Activated CD8-positive, alpha-beta T cell treated with anti-CD3 and anti-CD28 coated beads for 36 hours (primary cell): ENCODE results near the gene GRM4. TPM values are rescaled to one million over a fixed set of nuclear protein-coding genes. Genes with fewer than 3 reads are reported as not detected.

Source experiments
- ATAC-seq: fragments of 200-7000 bp; cut with Tn5 transposase; one replicate; pipeline ENCODE4 v1.10.0; 2021; ENCODE audit warnings: mild to moderate bottlenecking, moderate library complexity
- CTCF ChIA-PET: fragments of 350-600 bp; sonication (Branson Sonifier 250); formaldehyde crosslinking; loops from one replicate; lab custom pipeline; 2021; ENCODE audit warnings: antibody characterized with exemption; lab: Charles Lee
- POLR2A ChIA-PET: fragments of 350-600 bp; sonication (Branson Sonifier 250); formaldehyde crosslinking; loops from one replicate; lab custom pipeline; 2021; ENCODE audit warnings: antibody characterized with exemption; lab: Charles Lee
- DNase-seq: peaks from one replicate; pipeline ENCODE4 v3.0.0-alpha.2; 2020
- H3K27ac Mint-ChIP-seq: one replicate; pipeline ENCODE4 v1.8.0; 2021; ENCODE audit warnings: mild to moderate bottlenecking, mixed read lengths
- H3K27me3 Mint-ChIP-seq: one replicate; pipeline ENCODE4 v1.8.0; 2021; ENCODE audit warnings: mixed read lengths
- H3K36me3 Mint-ChIP-seq: one replicate; pipeline ENCODE4 v1.8.0; 2021; ENCODE audit warnings: low read depth, mixed read lengths
- H3K4me1 Mint-ChIP-seq: one replicate; pipeline ENCODE4 v1.8.0; 2021; ENCODE audit warnings: low read depth, mixed read lengths
- H3K4me3 Mint-ChIP-seq: one replicate; pipeline ENCODE4 v1.8.0; 2021; ENCODE audit warnings: mild to moderate bottlenecking, moderate library complexity, mixed read lengths
- H3K9me3 Mint-ChIP-seq: one replicate; pipeline ENCODE4 v1.8.0; 2021; ENCODE audit warnings: mixed read lengths
- CTCF ChIP-seq: fragments of 200-600 bp; IDR thresholded peaks from one replicate; pipeline ENCODE4 v1.8.0; 2022; ENCODE audit warnings: antibody characterized with exemption, mild to moderate bottlenecking
- intact Hi-C: fragments of 100-400 bp; cut with micrococcal nuclease; formaldehyde crosslinking; loops from one replicate; pipeline ENCODE4 v1.10.0; 2022
- microRNA-seq: library from miRNA; unstranded; fragments of <30 nt; microRNA quantifications from one replicate; pipeline ENCODE4 v1.2.0, GENCODE V29; 2022; ENCODE audit warnings: borderline microRNAs expressed, borderline replicate concordance
- total RNA-seq, 2 experiments: library from RNA; stranded (reverse); gene quantifications; one replicate each; pipeline ENCODE4 v1.2.3, GENCODE V29; 2021

The GRM4 gene
- total RNA-seq, 2 experiments from 2014 or later = 0.11 to 0.14 TPM

- H3K36me3 Mint-ChIP-seq = no peaks in the 10 kb centered on the region
- DNase-seq = no peak
- TF ChIP-seq CTCF = no peak
- ChIA-PET POLR2A (interaction anchor here (0.6 kb wide), 1 partner anchor 43 kb away, joined by 3 read pairs; no protein-coding TSS in a partner anchor), CTCF (no interaction called here)
- intact Hi-C loops = no loop called here
- no peaks in the 10 kb centered on the region for H3K4me1 Mint-ChIP-seq
- H3K27ac Mint-ChIP-seq = no peak overlapping the region
- ATAC-seq = no peak
- H3K9me3 Mint-ChIP-seq = no peaks in the 10 kb centered on the region
- H3K27me3 Mint-ChIP-seq = peaks cover 21% of the 10 kb centered on the region
- no peak overlapping the region for H3K4me3 Mint-ChIP-seq
Observed at GRCh38 chr6:33974471-33974870, 171.4 kb downstream of the GRM4 start.

GRCh38 chr6:33974030-33974429 lies 171.9 kb downstream of the GRM4 start:
- ATAC-seq (no peak), DNase-seq (no peak)
- no peaks in the 10 kb centered on the region for H3K4me1 Mint-ChIP-seq
- H3K9me3 Mint-ChIP-seq = no peaks in the 10 kb centered on the region
- ChIA-PET CTCF (interaction anchor here (1.1 to 1.5 kb wide), 2 partner anchors 180 to 202 kb away, joined by 3 to 5 read pairs; no protein-coding TSS in a partner anchor), POLR2A (no interaction called here)
- peaks cover 21% of the 10 kb centered on the region for H3K27me3 Mint-ChIP-seq
- H3K36me3 Mint-ChIP-seq = no peaks in the 10 kb centered on the region
- no peak overlapping the region for H3K27ac Mint-ChIP-seq
- intact Hi-C loops = no loop called here
- no peak for TF ChIP-seq CTCF
- no peak overlapping the region for H3K4me3 Mint-ChIP-seq

- no peak for TF ChIP-seq CTCF
- no peaks in the 10 kb centered on the region for H3K9me3 Mint-ChIP-seq
- no peak overlapping the region for H3K27ac Mint-ChIP-seq
- ChIA-PET POLR2A (interaction anchor here (0.6 kb wide), 1 partner anchor 367 kb away, joined by 3 read pairs; no protein-coding TSS in a partner anchor), CTCF (interaction anchor here (1.3 kb wide), 1 partner anchor 12 kb away, joined by 3 read pairs; no protein-coding TSS in a partner anchor)
- no peak for DNase-seq
- H3K36me3 Mint-ChIP-seq = no peaks in the 10 kb centered on the region
- no peak for ATAC-seq
- H3K27me3 Mint-ChIP-seq = peaks cover 21% of the 10 kb centered on the region
- intact Hi-C loops = no loop called here
- no peaks in the 10 kb centered on the region for H3K4me1 Mint-ChIP-seq
- no peak overlapping the region for H3K4me3 Mint-ChIP-seq
Observed at GRCh38 chr6:33971580-33971979, 174.3 kb downstream of the GRM4 start.

Small RNAs within 50 kb of the gene (microRNA-seq; reads per million reads assigned to microRNA genes)
- gene MIR1275 = 9.4 reads per million, percentile 33 among the genes with 10 or more reads in this experiment

Other genes starting within 250 kb of the GRM4 start
- gene HMGA1, start 90.8 kb upstream of the GRM4 start, total RNA-seq = 100 to 1,000 TPM; 683 to 709 TPM
- gene SMIM29, start 102.9 kb upstream of the GRM4 start, total RNA-seq = 10 to 100 TPM; 13.3 to 16.4 TPM
- 10 to 100 TPM; 15.0 to 15.2 TPM for gene NUDT3, start 246.6 kb upstream of the GRM4 start, total RNA-seq